GM12878 (cell line): ENCODE measurements around the gene SOCS6. TPM values are rescaled to one million over a fixed set of nuclear protein-coding genes. Genes with fewer than 3 reads are reported as not detected.

Experiments
- ATAC-seq: fragments of 200-7000 bp; cut with Tn5 transposase; 3 replicates; pipeline ENCODE4 v1.9.1; 2020; ENCODE audit warnings: mild to moderate bottlenecking, moderate library complexity
- BruUV-seq: library from RNA; stranded (reverse); fragments of 400-500 nt; replicated peaks from 2 replicates; lab custom pipeline; 2021; lab: Mats Ljungman, UMichigan
- CTCF ChIA-PET: fragments of 300-600 bp; sonication (Branson Sonifier 250); formaldehyde crosslinking; extraction: SDS; loops from one replicate; lab custom pipeline; 2021; ENCODE audit warnings: inconsistent platforms; lab: Yijun Ruan, JAX
- POLR2A ChIA-PET: fragments of 350-600 bp; formaldehyde crosslinking; extraction: SDS; loops from one replicate; lab custom pipeline; 2021; ENCODE audit warnings: inconsistent platforms; lab: Charles Lee
- RAD21 ChIA-PET: fragments of 300-600 bp; sonication (Branson Sonifier 250); formaldehyde crosslinking; loops from one replicate; lab custom pipeline; 2023; ENCODE audit warnings: antibody characterized with exemption; ENCODE audit not compliant: unreplicated experiment; lab: Charles Lee
- SMC1A ChIA-PET: fragments of 300-600 bp; sonication (Branson Sonifier 250); formaldehyde crosslinking; loops from one replicate; lab custom pipeline; 2023; ENCODE audit not compliant: unreplicated experiment, uncharacterized antibody; lab: Charles Lee
- DNase-seq: peaks from one replicate; pipeline ENCODE4 v3.0.0-alpha.2; 2011; ENCODE audit warnings: low read depth, low spot score
- FAIRE-seq: peaks from 3 replicates; lab custom pipeline; 2011; peaks lifted over from hg19 to GRCh38; lab: Jason Lieb, UNC
- H2AFZ ChIP-seq: 2 replicates; pipeline ENCODE4 v1.6.0; 2011; ENCODE audit warnings: low read depth, low read length, control low read depth; ENCODE audit not compliant: control insufficient read depth
- H3K27ac ChIP-seq: 2 replicates; pipeline ENCODE4 v1.5.1; 2011; ENCODE audit warnings: control low read depth; ENCODE audit not compliant: control insufficient read depth, insufficient read depth
- H3K27me3 ChIP-seq, 2 experiments: replicated peaks in 1 of 2; 2 replicates each; pipeline versions ENCODE4 v1.6.0 to v1.6.1; 2011; ENCODE audit warnings: low read length in 1 of 2; ENCODE audit not compliant: control insufficient read depth in 2 of 2, insufficient read depth in 2 of 2
- H3K36me3 ChIP-seq, 2 experiments: 2 replicates each; pipeline ENCODE4 v1.5.1; 2011; ENCODE audit warnings: low read length in 1 of 2; ENCODE audit not compliant: control insufficient read depth in 2 of 2, insufficient read depth in 2 of 2
- H3K4me1 ChIP-seq: 2 replicates; pipeline ENCODE4 v1.6.1; 2011; ENCODE audit warnings: mild to moderate bottlenecking, low read length, moderate library complexity, mixed read lengths; ENCODE audit not compliant: control insufficient read depth, insufficient read depth
- H3K4me2 ChIP-seq: 2 replicates; pipeline ENCODE4 v1.6.0; 2011; ENCODE audit warnings: control low read depth; ENCODE audit not compliant: control insufficient read depth, insufficient read depth
- H3K4me3 ChIP-seq: fragments of 200-600 bp; sonication (generic); 2 replicates; pipeline ENCODE4 v1.5.1; 2016
- H3K79me2 ChIP-seq: 2 replicates; pipeline ENCODE4 v1.6.0; 2011; ENCODE audit warnings: low read length; ENCODE audit not compliant: control insufficient read depth, insufficient read depth
- H3K9ac ChIP-seq: 2 replicates; pipeline ENCODE4 v1.8.0; 2011; ENCODE audit warnings: low read length, control low read depth, mixed read lengths; ENCODE audit not compliant: control insufficient read depth, insufficient read depth
- H3K9me3 ChIP-seq: replicated peaks from 3 replicates; pipeline ENCODE4 v1.5.1; 2011; ENCODE audit warnings: mild to moderate bottlenecking, low read length; ENCODE audit not compliant: control insufficient read depth, insufficient read depth
- H4K20me1 ChIP-seq: 2 replicates; pipeline ENCODE4 v1.6.0; 2011; ENCODE audit not compliant: control insufficient read depth, insufficient read depth
- HCFC1 ChIP-seq: fragments of 150-350 bp; IDR thresholded peaks from 2 replicates; pipeline ENCODE4 v1.6.1; 2014; ENCODE audit warnings: low read length
- IRF4 ChIP-seq: IDR thresholded peaks from 2 replicates; pipeline ENCODE4 v1.6.1; 2011; ENCODE audit warnings: low read depth, low read length
- NFYB ChIP-seq: IDR thresholded peaks from 2 replicates; pipeline ENCODE4 v1.6.1; 2011; ENCODE audit warnings: low read depth, mild to moderate bottlenecking, low read length, improper control_type of control experiment, moderate library complexity; ENCODE audit not compliant: insufficient read depth
- NRF1 ChIP-seq: conservative IDR thresholded peaks from 2 replicates; pipeline ENCODE4 v1.6.1; 2011; ENCODE audit warnings: mild to moderate bottlenecking, low read depth, low read length, improper control_type of control experiment
- SREBF2 ChIP-seq: IDR thresholded peaks from 2 replicates; pipeline ENCODE4 v1.6.1; 2012; ENCODE audit warnings: mild to moderate bottlenecking, low read length
- STAT3 ChIP-seq: IDR thresholded peaks from 2 replicates; pipeline ENCODE4 v1.6.1; 2011; ENCODE audit warnings: low read depth, low read length, improper control_type of control experiment
- TCF7 ChIP-seq: IDR thresholded peaks from 2 replicates; pipeline ENCODE4 v1.6.1; 2014; ENCODE audit warnings: antibody characterized with exemption, borderline replicate concordance
- ZBED1 ChIP-seq: IDR thresholded peaks from 2 replicates; pipeline ENCODE4 v1.6.1; 2016; ENCODE audit warnings: borderline replicate concordance
- WGBS: methylation state at CpG from one replicate; pipeline ENCODE4 v1.1.6; 2016; ENCODE audit warnings: low lambda C conversion rate; ENCODE audit not compliant: insufficient replicate concordance, insufficient coverage; ENCODE audit errors: missing lambda C conversion rate; 5-methylcytosine and 5-hydroxymethylcytosine counted together
- in situ Hi-C: fragments of 300-500 bp; cut with MboI; formaldehyde crosslinking; loops from 9 replicates; pipeline ENCODE4 v1.14.3; 2018; ENCODE audit warnings: mixed read lengths
- intact Hi-C: fragments of 100-400 bp; cut with micrococcal nuclease; formaldehyde crosslinking; loops from one replicate; pipeline ENCODE4 v1.14.2; 2022; ENCODE audit not compliant: unreplicated experiment
- polyA plus RNA-seq, 11 experiments: library from polyadenylated mRNA; depleted of rRNA in 4 of 11; unstranded in 6 of 11; stranded (reverse) in 5 of 11; fragments of >200 nt; fragmentation: Nextera tagmentation in 4 of 11; fragmentation: Illumina TruSeq in 1 of 11; extraction: Ambion mirVana in 4 of 11; extraction: Trizol in 1 of 11; gene quantifications; 1 replicate in 1 of 11; 2 replicates in 10 of 11; pipeline versions ENCODE4 v1.2.1 to v1.2.3, GENCODE V29; 2011 to 2016; ENCODE audit warnings: inconsistent platforms in 2 of 11, missing spikeins in 2 of 11, low read depth in 1 of 11
- total RNA-seq, 4 experiments: library from RNA; depleted of rRNA in 3 of 4; stranded (reverse); fragments of >200 nt in 3 of 4; fragmentation: Illumina TruSeq in 1 of 4; extraction: Trizol in 1 of 4; gene quantifications; 2 replicates each; pipeline versions ENCODE4 v1.2.1 to v1.2.3, GENCODE V29; 2013 to 2021
- TF ChIP-seq, protein P1 (sequence below): IDR thresholded peaks from 2 replicates; pipeline ENCODE4 v1.6.1; 2012; ENCODE audit warnings: low read depth, low read length, improper control_type of control experiment
- TF ChIP-seq, protein P2 (sequence below): fragments of 450-650 bp; formaldehyde crosslinking; IDR thresholded peaks from 2 replicates; pipeline ENCODE4 v1.5.0; 2022; ENCODE audit warnings: mild to moderate bottlenecking, missing genetic modification characterization

SOCS6 gene
- total and polyA plus RNA-seq, 10 of the 15 experiments (the other 5 are each of a cell fraction or from before 2014, with no cell fraction given), result 1.6 to 6.1 (median 4.1) TPM

DNA sequence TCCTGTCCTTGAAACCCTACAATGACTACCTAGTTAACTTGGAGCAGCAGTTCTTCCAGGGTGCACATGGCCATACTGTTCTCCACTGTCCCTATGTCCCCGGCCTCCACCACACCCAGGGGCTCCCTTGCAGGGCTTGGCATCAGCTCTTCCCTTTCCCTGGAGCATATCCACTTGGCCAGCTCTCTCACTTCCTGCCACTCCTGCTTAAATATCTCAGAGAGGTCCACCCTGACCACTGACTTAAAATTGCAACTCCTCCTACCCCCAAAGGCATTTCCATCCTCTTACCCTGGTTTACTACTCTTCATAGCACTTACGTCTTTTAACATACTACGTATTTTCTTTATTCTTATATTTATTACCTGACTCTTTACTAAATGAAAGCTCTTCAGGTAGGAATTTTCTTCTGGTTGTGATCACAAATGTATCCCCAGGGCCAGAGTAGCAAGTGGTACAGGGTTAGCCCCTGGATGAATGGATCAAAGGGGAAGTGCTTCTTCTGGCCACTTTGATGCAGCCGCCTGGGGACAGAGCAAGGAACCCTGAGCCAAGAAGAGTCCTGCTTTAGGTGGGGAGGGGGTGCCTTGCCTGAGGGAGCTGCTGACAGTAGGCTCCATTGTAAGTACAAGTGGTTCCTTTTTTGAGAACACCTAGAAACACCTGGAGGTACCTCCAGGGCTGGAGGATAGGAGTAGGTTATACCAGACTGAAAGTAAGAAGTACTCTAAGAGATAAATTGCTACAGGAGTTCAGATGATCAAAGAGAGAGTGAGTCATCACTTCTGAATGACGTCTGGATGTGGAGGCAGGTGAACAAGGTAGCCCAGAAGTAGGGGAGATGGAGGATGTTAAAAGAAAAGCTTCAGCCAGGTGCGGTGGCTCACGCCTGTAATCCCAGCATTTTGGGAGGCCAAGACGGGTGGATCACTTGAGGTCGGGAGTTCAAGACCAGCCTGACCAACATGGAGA lies 82.2 kb downstream of the SOCS6 start:
- in situ Hi-C loops, result no loop called here
- ChIA-PET SMC1A (no interaction called here), CTCF (interaction anchor here (0.6 to 0.8 kb wide), 2 partner anchors 14 to 63 kb away, joined by 4 to 5 read pairs; no protein-coding TSS in a partner anchor), POLR2A (no interaction called here), RAD21 (no interaction called here)
- intact Hi-C loops, result no loop called here
- 65% methylated on average over 9 of the region's 9 CpGs for WGBS
- BruUV-seq, result no TSS peak
- Histone ChIP-seq H3K9ac (no peak overlapping the region), H3K9me3 (no peaks in the 10 kb centered on the region), H3K4me3 (no peak overlapping the region), H3K27ac (no peak overlapping the region), H3K79me2 (no peaks in the 10 kb centered on the region), H2AFZ (no peak overlapping the region), H3K4me2 (no peak overlapping the region), H4K20me1 (no peaks in the 10 kb centered on the region), H3K4me1 (no peaks in the 10 kb centered on the region), H3K36me3 (no peaks in the 10 kb centered on the region), H3K27me3 (no peaks in the 10 kb centered on the region; a peak in 1 of 4 replicates)
- ATAC-seq (no peak), FAIRE-seq (no peak), DNase-seq (no peak)
- TF ChIP-seq, protein P1, sequence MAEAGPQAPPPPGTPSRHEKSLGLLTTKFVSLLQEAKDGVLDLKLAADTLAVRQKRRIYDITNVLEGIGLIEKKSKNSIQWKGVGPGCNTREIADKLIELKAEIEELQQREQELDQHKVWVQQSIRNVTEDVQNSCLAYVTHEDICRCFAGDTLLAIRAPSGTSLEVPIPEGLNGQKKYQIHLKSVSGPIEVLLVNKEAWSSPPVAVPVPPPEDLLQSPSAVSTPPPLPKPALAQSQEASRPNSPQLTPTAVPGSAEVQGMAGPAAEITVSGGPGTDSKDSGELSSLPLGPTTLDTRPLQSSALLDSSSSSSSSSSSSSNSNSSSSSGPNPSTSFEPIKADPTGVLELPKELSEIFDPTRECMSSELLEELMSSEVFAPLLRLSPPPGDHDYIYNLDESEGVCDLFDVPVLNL, result no peak
- TF ChIP-seq NFYB, result no peak

DNA sequence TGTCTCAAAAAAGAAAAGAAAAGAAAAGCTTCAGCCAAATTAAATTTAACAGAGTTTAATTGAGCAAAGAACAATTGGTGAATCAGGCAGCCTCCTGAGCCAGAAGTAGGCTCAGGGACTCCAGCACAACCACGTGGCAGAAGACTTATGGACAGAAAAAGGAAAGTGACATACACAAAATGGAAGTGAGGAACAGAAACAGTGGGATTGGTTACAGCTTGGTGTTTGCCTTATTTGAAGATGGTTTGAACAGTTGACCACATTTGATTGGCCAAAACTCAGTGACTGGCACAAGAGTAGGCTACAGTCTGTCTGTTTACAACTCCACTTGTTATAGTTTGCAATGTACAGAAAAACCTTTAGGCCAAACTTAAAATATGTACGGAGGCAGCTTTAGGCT lies 83.1 kb downstream of the SOCS6 start:
- Histone ChIP-seq H3K9ac (no peak overlapping the region), H4K20me1 (no peaks in the 10 kb centered on the region), H3K79me2 (no peaks in the 10 kb centered on the region), H3K36me3 (no peaks in the 10 kb centered on the region), H2AFZ (no peak overlapping the region), H3K4me1 (no peaks in the 10 kb centered on the region), H3K4me2 (no peak overlapping the region), H3K4me3 (no peak overlapping the region), H3K9me3 (no peaks in the 10 kb centered on the region), H3K27me3 (no peaks in the 10 kb centered on the region), H3K27ac (no peak overlapping the region)
- ChIA-PET SMC1A (no interaction called here), RAD21 (interaction anchor here (0.6 kb wide), 1 partner anchor 95 kb away, joined by 3 read pairs; no protein-coding TSS in a partner anchor), POLR2A (no interaction called here), CTCF (interaction anchor here (0.8 kb wide), 1 partner anchor 15 kb away, joined by 4 read pairs; no protein-coding TSS in a partner anchor)
- BruUV-seq, result no TSS peak
- FAIRE-seq, result no peak
- intact Hi-C loops, result no loop called here
- in situ Hi-C loops, result no loop called here
- no peak for ATAC-seq
- 16% methylated on average over 2 of the region's 2 CpGs for WGBS
- DNase-seq, result no peak
- no peak for TF ChIP-seq STAT3
- TF ChIP-seq NRF1, result no peak
- TF ChIP-seq SREBF2, result no peak
- TF ChIP-seq HCFC1, result no peak
- TF ChIP-seq, protein P2, sequence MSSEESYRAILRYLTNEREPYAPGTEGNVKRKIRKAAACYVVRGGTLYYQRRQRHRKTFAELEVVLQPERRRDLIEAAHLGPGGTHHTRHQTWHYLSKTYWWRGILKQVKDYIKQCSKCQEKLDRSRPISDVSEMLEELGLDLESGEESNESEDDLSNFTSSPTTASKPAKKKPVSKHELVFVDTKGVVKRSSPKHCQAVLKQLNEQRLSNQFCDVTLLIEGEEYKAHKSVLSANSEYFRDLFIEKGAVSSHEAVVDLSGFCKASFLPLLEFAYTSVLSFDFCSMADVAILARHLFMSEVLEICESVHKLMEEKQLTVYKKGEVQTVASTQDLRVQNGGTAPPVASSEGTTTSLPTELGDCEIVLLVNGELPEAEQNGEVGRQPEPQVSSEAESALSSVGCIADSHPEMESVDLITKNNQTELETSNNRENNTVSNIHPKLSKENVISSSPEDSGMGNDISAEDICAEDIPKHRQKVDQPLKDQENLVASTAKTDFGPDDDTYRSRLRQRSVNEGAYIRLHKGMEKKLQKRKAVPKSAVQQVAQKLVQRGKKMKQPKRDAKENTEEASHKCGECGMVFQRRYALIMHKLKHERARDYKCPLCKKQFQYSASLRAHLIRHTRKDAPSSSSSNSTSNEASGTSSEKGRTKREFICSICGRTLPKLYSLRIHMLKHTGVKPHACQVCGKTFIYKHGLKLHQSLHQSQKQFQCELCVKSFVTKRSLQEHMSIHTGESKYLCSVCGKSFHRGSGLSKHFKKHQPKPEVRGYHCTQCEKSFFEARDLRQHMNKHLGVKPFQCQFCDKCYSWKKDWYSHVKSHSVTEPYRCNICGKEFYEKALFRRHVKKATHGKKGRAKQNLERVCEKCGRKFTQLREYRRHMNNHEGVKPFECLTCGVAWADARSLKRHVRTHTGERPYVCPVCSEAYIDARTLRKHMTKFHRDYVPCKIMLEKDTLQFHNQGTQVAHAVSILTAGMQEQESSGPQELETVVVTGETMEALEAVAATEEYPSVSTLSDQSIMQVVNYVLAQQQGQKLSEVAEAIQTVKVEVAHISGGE (CRISPR knock-in tag), result no peak
- TF ChIP-seq ZBED1, result no peak
- TF ChIP-seq TCF7, result no peak
- TF ChIP-seq IRF4, result no peak
